Measurements from ENCODE around the gene PANK1. TPM values are rescaled to one million over a fixed set of nuclear protein-coding genes. Genes with fewer than 3 reads are reported as not detected.

The PANK1 gene
- total RNA-seq, 4 donors from 2014 or later: under 0.01 to 25.9 (median 2.6) TPM

DNA sequence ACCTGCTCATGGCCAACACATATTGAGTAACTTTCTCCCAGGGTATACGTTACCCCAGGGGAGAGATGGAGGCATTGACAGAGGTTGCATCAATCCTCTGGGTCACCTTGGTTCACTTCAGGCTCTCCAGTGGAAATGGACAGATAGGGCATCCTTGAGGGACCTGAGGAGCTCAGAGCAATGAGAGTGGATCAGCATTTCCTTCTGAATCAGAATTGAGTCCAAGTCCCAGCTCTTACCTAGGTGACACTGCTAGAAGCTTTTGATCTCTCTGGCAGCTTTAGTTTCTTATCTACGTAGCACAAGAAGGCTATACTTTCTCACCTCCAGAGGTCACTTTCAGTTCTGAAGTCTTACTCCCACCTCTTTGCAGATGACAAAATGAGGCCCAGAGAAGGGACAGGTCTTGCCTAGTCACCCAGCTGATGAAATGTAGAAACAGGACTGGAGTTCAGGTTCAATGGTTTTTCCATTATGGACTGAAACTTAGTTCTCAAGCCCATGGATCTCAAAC lies 35.2 kb downstream of the PANK1 start:
- DNase-seq: no peak
- H3K36me3 ChIP-seq: no peaks in the 10 kb centered on the region
- intact Hi-C loops (cut with DNase I; ENCODE audit: low total_unique reads): no loop called here
- TF ChIP-seq, protein P1, sequence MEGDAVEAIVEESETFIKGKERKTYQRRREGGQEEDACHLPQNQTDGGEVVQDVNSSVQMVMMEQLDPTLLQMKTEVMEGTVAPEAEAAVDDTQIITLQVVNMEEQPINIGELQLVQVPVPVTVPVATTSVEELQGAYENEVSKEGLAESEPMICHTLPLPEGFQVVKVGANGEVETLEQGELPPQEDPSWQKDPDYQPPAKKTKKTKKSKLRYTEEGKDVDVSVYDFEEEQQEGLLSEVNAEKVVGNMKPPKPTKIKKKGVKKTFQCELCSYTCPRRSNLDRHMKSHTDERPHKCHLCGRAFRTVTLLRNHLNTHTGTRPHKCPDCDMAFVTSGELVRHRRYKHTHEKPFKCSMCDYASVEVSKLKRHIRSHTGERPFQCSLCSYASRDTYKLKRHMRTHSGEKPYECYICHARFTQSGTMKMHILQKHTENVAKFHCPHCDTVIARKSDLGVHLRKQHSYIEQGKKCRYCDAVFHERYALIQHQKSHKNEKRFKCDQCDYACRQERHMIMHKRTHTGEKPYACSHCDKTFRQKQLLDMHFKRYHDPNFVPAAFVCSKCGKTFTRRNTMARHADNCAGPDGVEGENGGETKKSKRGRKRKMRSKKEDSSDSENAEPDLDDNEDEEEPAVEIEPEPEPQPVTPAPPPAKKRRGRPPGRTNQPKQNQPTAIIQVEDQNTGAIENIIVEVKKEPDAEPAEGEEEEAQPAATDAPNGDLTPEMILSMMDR (IDR thresholded peaks at IDR 0.05): no peak
- TF ChIP-seq POLR2A (IDR thresholded peaks at IDR 0.05): no peak
- H3K27ac ChIP-seq: no peak overlapping the region
- H3K9me3 ChIP-seq: no peaks in the 10 kb centered on the region
- no peaks in the 10 kb centered on the region for H3K4me1 ChIP-seq
- H3K4me3 ChIP-seq: no peak overlapping the region
- no peaks in the 10 kb centered on the region for H3K27me3 ChIP-seq

DNA sequence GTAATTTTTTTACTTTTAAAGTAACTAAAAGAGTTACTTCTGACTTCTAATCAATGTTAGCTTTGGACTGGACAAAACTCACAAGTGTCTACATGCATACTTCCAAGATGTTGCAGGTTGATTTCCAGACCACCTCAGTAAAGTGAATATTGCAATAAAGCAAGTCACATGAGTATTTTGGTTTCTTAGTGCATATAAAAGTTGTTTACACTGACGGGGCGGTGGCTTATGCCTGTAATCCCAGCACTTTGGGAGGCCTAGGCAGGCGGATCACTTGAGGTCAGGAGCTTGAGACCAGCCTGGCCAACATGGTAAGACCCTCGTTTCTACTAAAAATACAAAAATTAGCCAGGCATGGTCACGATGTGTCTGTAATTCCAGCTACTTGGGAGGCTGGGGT lies 40.8 kb downstream of the PANK1 start:
- H3K9me3 ChIP-seq: no peaks in the 10 kb centered on the region
- no peak overlapping the region for H3K4me3 ChIP-seq
- TF ChIP-seq, protein P1 (IDR thresholded peaks at IDR 0.05): no peak
- TF ChIP-seq POLR2A (IDR thresholded peaks at IDR 0.05): no peak
- H3K27ac ChIP-seq: no peak overlapping the region
- no peaks in the 10 kb centered on the region for H3K36me3 ChIP-seq
- DNase-seq: no peak
- intact Hi-C loops (cut with DNase I; ENCODE audit: low total_unique reads): no loop called here
- H3K27me3 ChIP-seq: no peaks in the 10 kb centered on the region
- no peaks in the 10 kb centered on the region for H3K4me1 ChIP-seq

DNA sequence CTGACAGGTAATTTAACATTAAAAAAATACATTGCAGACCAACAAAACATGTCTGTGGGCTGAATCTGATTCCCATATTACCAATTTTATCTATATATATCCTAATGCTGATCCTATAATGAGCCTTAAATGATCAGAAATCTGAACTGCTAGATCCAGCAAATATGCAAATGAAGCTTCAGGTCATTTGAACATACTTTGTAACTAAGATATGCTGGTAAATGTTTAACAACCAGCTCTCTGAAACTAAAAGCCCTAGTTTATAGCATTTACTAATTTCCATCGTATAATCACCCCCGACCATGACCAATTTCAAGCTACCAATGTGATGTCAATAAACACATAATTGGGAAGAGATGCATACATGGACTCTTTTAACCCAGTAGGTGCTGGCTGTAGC lies 42.1 kb downstream of the PANK1 start:
- Histone ChIP-seq H3K4me1 (no peaks in the 10 kb centered on the region), H3K36me3 (no peaks in the 10 kb centered on the region), H3K9me3 (no peaks in the 10 kb centered on the region), H3K27me3 (no peaks in the 10 kb centered on the region), H3K4me3 (no peak overlapping the region), H3K27ac (no peak overlapping the region)
- no peak for TF ChIP-seq POLR2A (IDR thresholded peaks at IDR 0.05)
- TF ChIP-seq, protein P1 (IDR thresholded peaks at IDR 0.05): no peak
- no peak for DNase-seq
- intact Hi-C loops (cut with DNase I; ENCODE audit: low total_unique reads): no loop called here

DNA sequence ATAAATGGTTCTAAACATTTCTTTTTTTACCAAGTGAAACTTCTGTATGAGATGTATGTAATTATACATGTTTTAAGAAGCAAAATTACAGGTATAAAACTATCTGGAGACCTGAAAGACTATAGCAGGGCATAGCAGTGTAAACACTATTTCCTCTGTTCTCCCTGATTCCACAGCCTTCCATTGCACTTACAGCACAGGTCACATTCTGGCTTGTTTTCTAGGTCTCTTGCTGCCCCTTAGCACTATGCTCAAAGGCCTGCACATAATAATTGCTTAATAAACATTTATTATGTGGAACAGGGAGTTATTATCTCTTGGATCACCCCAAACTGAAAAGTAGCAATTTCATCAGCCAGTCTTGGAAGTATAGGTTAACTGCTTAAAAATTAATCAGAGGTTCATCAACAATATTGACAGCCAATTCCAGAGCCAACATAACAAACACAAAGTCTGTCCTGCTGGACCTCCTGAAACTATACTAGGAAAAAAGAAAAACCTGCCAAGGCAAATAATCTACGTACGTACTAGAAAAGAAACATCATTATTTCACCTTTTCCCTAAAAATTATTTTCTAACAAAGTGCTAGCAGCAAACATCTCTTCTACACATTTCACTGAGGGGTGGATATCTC lies 43.2 kb downstream of the PANK1 start:
- DNase-seq: no peak
- Histone ChIP-seq H3K9me3 (no peaks in the 10 kb centered on the region), H3K4me3 (no peak overlapping the region), H3K36me3 (no peaks in the 10 kb centered on the region), H3K4me1 (no peaks in the 10 kb centered on the region), H3K27me3 (no peaks in the 10 kb centered on the region), H3K27ac (no peak overlapping the region)
- intact Hi-C loops (cut with DNase I; ENCODE audit: low total_unique reads): no loop called here
- TF ChIP-seq, protein P1 (IDR thresholded peaks at IDR 0.05): no peak
- TF ChIP-seq POLR2A (IDR thresholded peaks at IDR 0.05): no peak

DNA sequence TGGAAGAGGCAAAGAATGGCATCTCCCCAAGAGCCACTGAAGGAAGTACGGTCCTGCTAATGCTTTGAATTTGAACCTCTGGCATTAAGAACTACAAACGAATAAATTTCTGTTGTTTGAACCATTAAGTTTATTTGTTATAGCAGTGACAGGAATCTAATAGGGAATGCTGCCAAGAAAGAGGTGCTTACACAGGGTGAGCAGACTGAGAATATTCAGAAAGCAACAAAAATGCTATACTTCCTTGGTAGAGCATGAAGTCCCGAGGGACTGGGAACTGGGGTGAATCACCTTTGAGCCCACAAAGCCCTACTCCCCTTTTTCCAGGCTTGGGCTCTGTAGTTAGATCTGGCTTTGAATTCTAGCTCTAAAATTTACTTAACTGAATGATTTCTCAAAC lies 45.0 kb downstream of the PANK1 start:
- intact Hi-C loops (cut with DNase I; ENCODE audit: low total_unique reads): no loop called here
- Histone ChIP-seq H3K4me1 (no peaks in the 10 kb centered on the region), H3K27me3 (no peaks in the 10 kb centered on the region), H3K9me3 (no peaks in the 10 kb centered on the region), H3K27ac (no peak overlapping the region), H3K4me3 (no peak overlapping the region), H3K36me3 (no peaks in the 10 kb centered on the region)
- DNase-seq: no peak
- TF ChIP-seq, protein P1 (IDR thresholded peaks at IDR 0.05): no peak
- TF ChIP-seq POLR2A (IDR thresholded peaks at IDR 0.05): no peak

Data from uterus (tissue), 4 donors.